HCT116 (cell line): Measurements from ENCODE around the gene ARPC4. TPM values are rescaled to one million over a fixed set of nuclear protein-coding genes. Genes with fewer than 3 reads are reported as not detected.

ENCODE experiments used
- ATAC-seq: fragments of 200-7000 bp; cut with Tn5 transposase; 2 replicates; pipeline ENCODE4 v1.9.1; 2020; ENCODE audit warnings: mild to moderate bottlenecking, moderate library complexity
- BruUV-seq: library from RNA; stranded (reverse); fragments of 400-500 nt; replicated peaks from 2 replicates; lab custom pipeline; 2021; lab: Mats Ljungman, UMichigan
- CTCF ChIA-PET: fragments of 300-600 bp; sonication (Branson Sonifier 250); formaldehyde crosslinking; loops from one replicate; lab custom pipeline; 2021; ENCODE audit warnings: antibody characterized with exemption; lab: Charles Lee
- POLR2A ChIA-PET: fragments of 300-600, 350-600 bp; sonication (Branson Sonifier 250); formaldehyde crosslinking; loops from one replicate; lab custom pipeline; 2021; ENCODE audit warnings: antibody characterized with exemption; lab: Charles Lee
- RAD21 ChIA-PET, 2 experiments: fragments of 300-600 bp; sonication (Branson Sonifier 250); formaldehyde crosslinking; loops; one replicate each; lab custom pipeline; 2023; ENCODE audit warnings: low total read pairs in 2 of 2; ENCODE audit not compliant: uncharacterized antibody in 2 of 2, unreplicated experiment in 2 of 2, low non-redundant PET in 1 of 2; lab: Charles Lee
- DNase-seq: peaks from one replicate; pipeline ENCODE4 v3.0.0-alpha.2; 2010; ENCODE audit warnings: low read depth, low spot score
- H2AFZ ChIP-seq: fragments of 200-600 bp; shearing (Covaris generic), sonication (generic); 2 replicates; pipeline ENCODE4 v1.6.1; 2017; ENCODE audit warnings: low read depth, mixed run types, mixed read lengths, antibody characterized with exemption, low read length; ENCODE audit not compliant: poor library complexity, severe bottlenecking
- H3K27ac ChIP-seq: 2 replicates; pipeline ENCODE4 v1.5.1; 2012; ENCODE audit warnings: low read depth, low read length
- H3K27me3 ChIP-seq: fragments of 200-600 bp; sonication (generic); 2 replicates; pipeline ENCODE4 v1.6.1; 2016; ENCODE audit warnings: mixed run types, low read length, mixed read lengths; ENCODE audit not compliant: insufficient read depth
- H3K36me3 ChIP-seq, 2 experiments: fragments of 200-500 bp in 1 of 2; fragments of 200-600 bp in 1 of 2; sonication (Bioruptor generic) in 1 of 2; sonication (generic) in 1 of 2; 2 replicates each; pipeline versions ENCODE4 v1.5.1 to v1.6.1; 2014 to 2016; ENCODE audit warnings: low read length in 2 of 2, inconsistent platforms in 1 of 2, mixed read lengths in 1 of 2, mixed run types in 1 of 2; ENCODE audit not compliant: insufficient read depth in 2 of 2, control insufficient read depth in 1 of 2
- H3K4me1 ChIP-seq, 2 experiments: fragments of 200-600 bp in 1 of 2; sonication (generic) in 1 of 2; 2 replicates each; pipeline versions ENCODE4 v1.5.1 to v1.6.1; 2012 to 2017; ENCODE audit warnings: low read length in 2 of 2, inconsistent platforms in 1 of 2, mild to moderate bottlenecking in 1 of 2, mixed read lengths in 1 of 2, mixed run types in 1 of 2, moderate library complexity in 1 of 2; ENCODE audit not compliant: insufficient read depth in 2 of 2, control insufficient read depth in 1 of 2
- H3K4me2 ChIP-seq: fragments of 200-600 bp; sonication (generic); 2 replicates; pipeline ENCODE4 v1.6.1; 2017; ENCODE audit warnings: mixed run types, low read length, mixed read lengths
- H3K4me3 ChIP-seq, 2 experiments: fragments of 200-600 bp in 1 of 2; sonication (generic) in 1 of 2; replicated peaks in 1 of 2; 2 replicates each; pipeline ENCODE4 v1.5.1; 2011 to 2016; ENCODE audit warnings: low read length in 2 of 2, control low read depth in 1 of 2, low read depth in 1 of 2, mild to moderate bottlenecking in 1 of 2, mixed read lengths in 1 of 2, mixed run types in 1 of 2
- H3K79me2 ChIP-seq: fragments of 200-600 bp; sonication (generic); 2 replicates; pipeline ENCODE4 v1.6.1; 2017; ENCODE audit warnings: mild to moderate bottlenecking, mixed run types, low read length, moderate library complexity, mixed read lengths; ENCODE audit not compliant: insufficient read depth
- H3K9ac ChIP-seq: fragments of 200-600 bp; sonication (generic); 2 replicates; pipeline ENCODE4 v1.6.1; 2016; ENCODE audit warnings: low read length, mixed read lengths
- H3K9me2 ChIP-seq: fragments of 200-600 bp; sonication (generic), shearing (Covaris generic); 2 replicates; pipeline ENCODE4 v1.6.1; 2017; ENCODE audit warnings: mixed run types, mild to moderate bottlenecking, moderate library complexity; ENCODE audit not compliant: insufficient read depth
- H3K9me3 ChIP-seq, 2 experiments: fragments of 200-500 bp in 1 of 2; fragments of 200-600 bp in 1 of 2; sonication (Bioruptor generic) in 1 of 2; sonication (generic) in 1 of 2; 2 replicates each; pipeline ENCODE4 v1.6.1; 2014 to 2017; ENCODE audit warnings: low read length in 2 of 2, mixed read lengths in 2 of 2, inconsistent platforms in 1 of 2, low read depth in 1 of 2, mild to moderate bottlenecking in 1 of 2, mixed run types in 1 of 2, moderate library complexity in 1 of 2; ENCODE audit not compliant: control insufficient read depth in 1 of 2, insufficient read depth in 1 of 2
- H4K20me1 ChIP-seq: fragments of 200-600 bp; sonication (generic), shearing (Covaris generic); 2 replicates; pipeline ENCODE4 v1.6.1; 2017; ENCODE audit warnings: mixed run types, mild to moderate bottlenecking, moderate library complexity; ENCODE audit not compliant: insufficient read depth
- EZH2 ChIP-seq: fragments of 200-600 bp; sonication (generic); IDR thresholded peaks from 2 replicates; pipeline ENCODE4 v1.6.1; 2017; ENCODE audit warnings: antibody characterized with exemption, mixed run types
- SIN3A ChIP-seq: IDR thresholded peaks from 2 replicates; pipeline ENCODE4 v1.6.1; 2012; ENCODE audit warnings: low read depth
- SP1 ChIP-seq: IDR thresholded peaks from 2 replicates; pipeline ENCODE4 v1.6.1; 2012; ENCODE audit warnings: low read depth
- ZNF274 ChIP-seq: fragments of 200-500 bp; sonication (Bioruptor generic); IDR thresholded peaks from 2 replicates; pipeline ENCODE4 v1.6.1; 2014; ENCODE audit warnings: mild to moderate bottlenecking, low read depth, low read length, inconsistent platforms
- intact Hi-C: fragments of 100-400 bp; cut with micrococcal nuclease; formaldehyde crosslinking; loops from 2 replicates; pipeline ENCODE4 v1.10.0; 2022
- total RNA-seq: library from RNA; stranded (reverse); gene quantifications from one replicate; pipeline ENCODE4 v1.2.1, GENCODE V29; 2021; ENCODE audit not compliant: unreplicated experiment
- TF ChIP-seq, protein P1 (sequence below): IDR thresholded peaks from 2 replicates; pipeline ENCODE4 v1.6.1; 2012; ENCODE audit warnings: low read depth
- TF ChIP-seq, protein P2 (sequence below): IDR thresholded peaks from 2 replicates; pipeline ENCODE4 v1.6.1; 2012

Gene ARPC4
- total RNA-seq, 1 experiment from 2014 or later, result 110 TPM

DNA sequence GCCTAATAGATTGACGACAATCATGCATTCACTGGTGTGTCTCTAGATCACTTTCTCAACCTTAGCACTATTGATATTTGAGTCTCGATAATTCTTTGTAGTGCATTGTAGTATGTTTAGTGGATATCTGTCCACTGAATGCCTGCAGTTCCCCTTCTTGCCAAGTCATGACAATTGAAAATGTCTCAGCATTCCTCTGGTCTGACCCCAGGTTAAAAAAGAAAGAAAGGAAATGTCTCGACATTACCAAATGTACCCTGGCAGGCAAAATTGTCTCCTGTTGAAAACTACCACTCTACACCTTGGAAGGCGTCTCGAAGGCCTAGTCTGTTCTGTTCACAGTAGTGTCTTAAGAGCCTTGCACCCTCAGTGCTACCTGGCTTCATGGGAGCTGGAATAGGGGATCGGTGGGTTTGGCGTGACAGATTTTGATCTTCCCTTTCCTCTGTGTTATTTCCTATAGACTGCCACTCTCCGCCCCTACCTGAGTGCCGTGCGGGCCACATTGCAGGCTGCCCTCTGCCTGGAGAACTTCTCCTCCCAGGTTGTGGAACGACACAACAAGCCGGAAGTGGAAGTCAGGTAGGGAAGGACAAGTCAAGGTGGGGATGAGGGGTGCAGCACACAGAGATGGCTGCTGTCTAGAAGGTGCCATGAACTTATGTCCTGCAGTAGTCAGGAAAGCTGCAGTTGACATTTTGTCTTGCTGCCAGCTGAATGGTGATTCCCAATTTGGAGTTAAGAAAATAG, 4.5 kb downstream of the ARPC4 start:
- POLR2A ChIA-PET, result no interaction called here
- H4K20me1 ChIP-seq, result no peaks in the 10 kb centered on the region

More for the DNA sequence above, 4.5 kb downstream of the ARPC4 start:
- Histone ChIP-seq H3K27ac (no peak overlapping the region), H3K4me2 (no peak overlapping the region), H3K36me3 (peaks cover 43 to 57% of the 10 kb centered on the region in 2 experiments), H3K27me3 (no peaks in the 10 kb centered on the region), H3K9ac (no peak overlapping the region), H3K9me2 (no peaks in the 10 kb centered on the region), H3K4me1 (peaks cover 0 to 9% of the 10 kb centered on the region in 2 experiments; a peak in 3 of 4 replicates), H3K9me3 (no peaks in the 10 kb centered on the region), H3K79me2 (peaks cover 66% of the 10 kb centered on the region), H2AFZ (no peak overlapping the region), H3K4me3 (no peak overlapping the region)
- ATAC-seq (no peak), DNase-seq (no peak)
- TF ChIP-seq, protein P1, sequence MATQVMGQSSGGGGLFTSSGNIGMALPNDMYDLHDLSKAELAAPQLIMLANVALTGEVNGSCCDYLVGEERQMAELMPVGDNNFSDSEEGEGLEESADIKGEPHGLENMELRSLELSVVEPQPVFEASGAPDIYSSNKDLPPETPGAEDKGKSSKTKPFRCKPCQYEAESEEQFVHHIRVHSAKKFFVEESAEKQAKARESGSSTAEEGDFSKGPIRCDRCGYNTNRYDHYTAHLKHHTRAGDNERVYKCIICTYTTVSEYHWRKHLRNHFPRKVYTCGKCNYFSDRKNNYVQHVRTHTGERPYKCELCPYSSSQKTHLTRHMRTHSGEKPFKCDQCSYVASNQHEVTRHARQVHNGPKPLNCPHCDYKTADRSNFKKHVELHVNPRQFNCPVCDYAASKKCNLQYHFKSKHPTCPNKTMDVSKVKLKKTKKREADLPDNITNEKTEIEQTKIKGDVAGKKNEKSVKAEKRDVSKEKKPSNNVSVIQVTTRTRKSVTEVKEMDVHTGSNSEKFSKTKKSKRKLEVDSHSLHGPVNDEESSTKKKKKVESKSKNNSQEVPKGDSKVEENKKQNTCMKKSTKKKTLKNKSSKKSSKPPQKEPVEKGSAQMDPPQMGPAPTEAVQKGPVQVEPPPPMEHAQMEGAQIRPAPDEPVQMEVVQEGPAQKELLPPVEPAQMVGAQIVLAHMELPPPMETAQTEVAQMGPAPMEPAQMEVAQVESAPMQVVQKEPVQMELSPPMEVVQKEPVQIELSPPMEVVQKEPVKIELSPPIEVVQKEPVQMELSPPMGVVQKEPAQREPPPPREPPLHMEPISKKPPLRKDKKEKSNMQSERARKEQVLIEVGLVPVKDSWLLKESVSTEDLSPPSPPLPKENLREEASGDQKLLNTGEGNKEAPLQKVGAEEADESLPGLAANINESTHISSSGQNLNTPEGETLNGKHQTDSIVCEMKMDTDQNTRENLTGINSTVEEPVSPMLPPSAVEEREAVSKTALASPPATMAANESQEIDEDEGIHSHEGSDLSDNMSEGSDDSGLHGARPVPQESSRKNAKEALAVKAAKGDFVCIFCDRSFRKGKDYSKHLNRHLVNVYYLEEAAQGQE, result no peak
- TF ChIP-seq ZNF274 (no peak), EZH2 (no peak), SIN3A (no peak), SP1 (no peak)
- TF ChIP-seq, protein P2, sequence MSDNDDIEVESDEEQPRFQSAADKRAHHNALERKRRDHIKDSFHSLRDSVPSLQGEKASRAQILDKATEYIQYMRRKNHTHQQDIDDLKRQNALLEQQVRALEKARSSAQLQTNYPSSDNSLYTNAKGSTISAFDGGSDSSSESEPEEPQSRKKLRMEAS, result no peak
- ChIA-PET CTCF (no interaction called here), RAD21 (no interaction called here)
- no TSS peak for BruUV-seq
- intact Hi-C loops, result no loop called here
